ENCODE data around the gene DYRK1A.

DNA sequence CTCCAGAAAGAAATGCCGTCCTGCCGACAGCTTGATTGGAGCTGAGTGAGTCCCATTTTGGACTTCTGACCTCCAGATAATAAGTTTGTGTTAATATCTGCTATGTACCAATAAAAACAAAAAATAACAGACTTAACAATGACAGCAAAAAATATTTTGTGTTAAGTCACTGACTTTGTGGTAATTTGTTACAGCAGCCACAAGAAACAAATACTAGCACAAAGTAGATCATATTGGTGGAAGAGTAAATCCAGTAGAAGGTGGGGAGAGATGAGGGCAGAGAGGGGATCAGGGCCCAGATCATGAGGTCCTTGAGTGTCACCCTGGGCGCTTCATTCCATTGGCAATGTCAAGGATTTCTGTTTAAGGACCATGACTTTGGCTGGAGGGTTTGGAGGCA is 168.6 kb downstream of the DYRK1A start:
- TF ChIP-seq, protein P1, sequence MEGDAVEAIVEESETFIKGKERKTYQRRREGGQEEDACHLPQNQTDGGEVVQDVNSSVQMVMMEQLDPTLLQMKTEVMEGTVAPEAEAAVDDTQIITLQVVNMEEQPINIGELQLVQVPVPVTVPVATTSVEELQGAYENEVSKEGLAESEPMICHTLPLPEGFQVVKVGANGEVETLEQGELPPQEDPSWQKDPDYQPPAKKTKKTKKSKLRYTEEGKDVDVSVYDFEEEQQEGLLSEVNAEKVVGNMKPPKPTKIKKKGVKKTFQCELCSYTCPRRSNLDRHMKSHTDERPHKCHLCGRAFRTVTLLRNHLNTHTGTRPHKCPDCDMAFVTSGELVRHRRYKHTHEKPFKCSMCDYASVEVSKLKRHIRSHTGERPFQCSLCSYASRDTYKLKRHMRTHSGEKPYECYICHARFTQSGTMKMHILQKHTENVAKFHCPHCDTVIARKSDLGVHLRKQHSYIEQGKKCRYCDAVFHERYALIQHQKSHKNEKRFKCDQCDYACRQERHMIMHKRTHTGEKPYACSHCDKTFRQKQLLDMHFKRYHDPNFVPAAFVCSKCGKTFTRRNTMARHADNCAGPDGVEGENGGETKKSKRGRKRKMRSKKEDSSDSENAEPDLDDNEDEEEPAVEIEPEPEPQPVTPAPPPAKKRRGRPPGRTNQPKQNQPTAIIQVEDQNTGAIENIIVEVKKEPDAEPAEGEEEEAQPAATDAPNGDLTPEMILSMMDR (IDR thresholded peaks at IDR 0.05 in 2 of 3, conservative IDR thresholded peaks at IDR 0.05 in 1 of 3; ENCODE audit: borderline replicate concordance in 1 of 3, insufficient read depth in 1 of 3, low read depth in 2 of 3, low read length in 2 of 3) = no peak
- TF ChIP-seq TCF7L2 (IDR thresholded peaks at IDR 0.05; ENCODE audit: borderline replicate concordance, extremely low read depth, insufficient read depth, insufficient read length) (no peak), CEBPB (IDR thresholded peaks at IDR 0.05; ENCODE audit: low read depth) (no peak), EZH2 (IDR thresholded peaks at IDR 0.05) (no peak), EZH2phosphoT487 (IDR thresholded peaks at IDR 0.05; ENCODE audit: borderline replicate concordance) (no peak), POLR2AphosphoS5 (IDR thresholded peaks at IDR 0.05; ENCODE audit: low read depth, low read length) (no peak), POLR2A (IDR thresholded peaks at IDR 0.05; ENCODE audit: borderline replicate concordance, extremely low read depth, insufficient read depth, insufficient read length) (no peak), EGR1 (IDR thresholded peaks at IDR 0.05; ENCODE audit: low read depth) (no peak), YY1 (IDR thresholded peaks at IDR 0.05; ENCODE audit: extremely low read depth, insufficient replicate concordance, low read depth, low read length) (no peak), SRF (IDR thresholded peaks at IDR 0.05; ENCODE audit: low read depth) (no peak)
- TF ChIP-seq, protein P2, sequence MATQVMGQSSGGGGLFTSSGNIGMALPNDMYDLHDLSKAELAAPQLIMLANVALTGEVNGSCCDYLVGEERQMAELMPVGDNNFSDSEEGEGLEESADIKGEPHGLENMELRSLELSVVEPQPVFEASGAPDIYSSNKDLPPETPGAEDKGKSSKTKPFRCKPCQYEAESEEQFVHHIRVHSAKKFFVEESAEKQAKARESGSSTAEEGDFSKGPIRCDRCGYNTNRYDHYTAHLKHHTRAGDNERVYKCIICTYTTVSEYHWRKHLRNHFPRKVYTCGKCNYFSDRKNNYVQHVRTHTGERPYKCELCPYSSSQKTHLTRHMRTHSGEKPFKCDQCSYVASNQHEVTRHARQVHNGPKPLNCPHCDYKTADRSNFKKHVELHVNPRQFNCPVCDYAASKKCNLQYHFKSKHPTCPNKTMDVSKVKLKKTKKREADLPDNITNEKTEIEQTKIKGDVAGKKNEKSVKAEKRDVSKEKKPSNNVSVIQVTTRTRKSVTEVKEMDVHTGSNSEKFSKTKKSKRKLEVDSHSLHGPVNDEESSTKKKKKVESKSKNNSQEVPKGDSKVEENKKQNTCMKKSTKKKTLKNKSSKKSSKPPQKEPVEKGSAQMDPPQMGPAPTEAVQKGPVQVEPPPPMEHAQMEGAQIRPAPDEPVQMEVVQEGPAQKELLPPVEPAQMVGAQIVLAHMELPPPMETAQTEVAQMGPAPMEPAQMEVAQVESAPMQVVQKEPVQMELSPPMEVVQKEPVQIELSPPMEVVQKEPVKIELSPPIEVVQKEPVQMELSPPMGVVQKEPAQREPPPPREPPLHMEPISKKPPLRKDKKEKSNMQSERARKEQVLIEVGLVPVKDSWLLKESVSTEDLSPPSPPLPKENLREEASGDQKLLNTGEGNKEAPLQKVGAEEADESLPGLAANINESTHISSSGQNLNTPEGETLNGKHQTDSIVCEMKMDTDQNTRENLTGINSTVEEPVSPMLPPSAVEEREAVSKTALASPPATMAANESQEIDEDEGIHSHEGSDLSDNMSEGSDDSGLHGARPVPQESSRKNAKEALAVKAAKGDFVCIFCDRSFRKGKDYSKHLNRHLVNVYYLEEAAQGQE (IDR thresholded peaks at IDR 0.05; ENCODE audit: low read depth) = no peak
- TF ChIP-seq, protein P3, sequence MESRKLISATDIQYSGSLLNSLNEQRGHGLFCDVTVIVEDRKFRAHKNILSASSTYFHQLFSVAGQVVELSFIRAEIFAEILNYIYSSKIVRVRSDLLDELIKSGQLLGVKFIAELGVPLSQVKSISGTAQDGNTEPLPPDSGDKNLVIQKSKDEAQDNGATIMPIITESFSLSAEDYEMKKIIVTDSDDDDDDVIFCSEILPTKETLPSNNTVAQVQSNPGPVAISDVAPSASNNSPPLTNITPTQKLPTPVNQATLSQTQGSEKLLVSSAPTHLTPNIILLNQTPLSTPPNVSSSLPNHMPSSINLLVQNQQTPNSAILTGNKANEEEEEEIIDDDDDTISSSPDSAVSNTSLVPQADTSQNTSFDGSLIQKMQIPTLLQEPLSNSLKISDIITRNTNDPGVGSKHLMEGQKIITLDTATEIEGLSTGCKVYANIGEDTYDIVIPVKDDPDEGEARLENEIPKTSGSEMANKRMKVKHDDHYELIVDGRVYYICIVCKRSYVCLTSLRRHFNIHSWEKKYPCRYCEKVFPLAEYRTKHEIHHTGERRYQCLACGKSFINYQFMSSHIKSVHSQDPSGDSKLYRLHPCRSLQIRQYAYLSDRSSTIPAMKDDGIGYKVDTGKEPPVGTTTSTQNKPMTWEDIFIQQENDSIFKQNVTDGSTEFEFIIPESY (IDR thresholded peaks at IDR 0.05; ENCODE audit: extremely low read depth, insufficient replicate concordance, low read length) = no peak
- TF ChIP-seq, protein P4, sequence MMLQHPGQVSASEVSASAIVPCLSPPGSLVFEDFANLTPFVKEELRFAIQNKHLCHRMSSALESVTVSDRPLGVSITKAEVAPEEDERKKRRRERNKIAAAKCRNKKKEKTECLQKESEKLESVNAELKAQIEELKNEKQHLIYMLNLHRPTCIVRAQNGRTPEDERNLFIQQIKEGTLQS (IDR thresholded peaks at IDR 0.05) = no peak
